SKM-1 (cell line): ENCODE results near the gene ESPL1.

Experiments
- DNase-seq: peaks from one replicate; lab custom pipeline; 2025; ENCODE audit not compliant: unreplicated experiment; lab: John Stamatoyannopoulos, UW

Gene ESPL1

DNA sequence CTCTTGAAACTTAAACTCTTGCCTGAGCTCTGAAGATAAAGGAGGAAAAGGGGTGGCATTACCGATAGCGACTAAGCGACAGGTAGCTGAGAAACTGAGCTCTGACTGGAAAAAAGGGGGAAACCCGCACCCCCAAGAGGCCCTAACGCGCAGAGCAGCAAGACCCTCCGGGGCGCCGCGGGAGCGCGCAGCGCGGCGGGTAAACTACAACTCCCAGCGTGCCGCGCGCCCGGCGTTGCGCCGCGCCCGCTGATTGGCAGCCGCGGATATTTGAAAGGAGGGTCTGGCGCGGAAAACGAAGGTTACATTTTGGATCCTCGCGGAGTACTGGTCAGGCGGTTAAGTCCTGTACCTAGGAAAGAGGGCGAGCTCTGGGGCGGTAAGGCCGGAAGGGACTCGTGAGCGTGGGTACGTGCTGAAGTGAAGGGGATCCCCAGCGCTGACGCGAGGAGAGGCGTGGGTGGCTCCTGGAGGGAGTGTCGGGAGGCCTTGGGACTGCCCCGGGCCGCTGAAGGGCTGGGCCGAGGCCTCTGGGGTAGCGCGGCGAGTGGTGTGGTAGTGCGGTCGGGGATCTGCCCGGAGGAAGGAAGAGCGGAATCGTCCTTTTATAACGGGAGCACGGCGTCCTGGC lies at the start of gene ESPL1:
Gene ESPL1, plus strand, starts transcription at position 301 of the 631 bp plus-strand sequence. CDS start 468 bp downstream, outside the sequence.
- DNase-seq: peak; percentile 17

DNA sequence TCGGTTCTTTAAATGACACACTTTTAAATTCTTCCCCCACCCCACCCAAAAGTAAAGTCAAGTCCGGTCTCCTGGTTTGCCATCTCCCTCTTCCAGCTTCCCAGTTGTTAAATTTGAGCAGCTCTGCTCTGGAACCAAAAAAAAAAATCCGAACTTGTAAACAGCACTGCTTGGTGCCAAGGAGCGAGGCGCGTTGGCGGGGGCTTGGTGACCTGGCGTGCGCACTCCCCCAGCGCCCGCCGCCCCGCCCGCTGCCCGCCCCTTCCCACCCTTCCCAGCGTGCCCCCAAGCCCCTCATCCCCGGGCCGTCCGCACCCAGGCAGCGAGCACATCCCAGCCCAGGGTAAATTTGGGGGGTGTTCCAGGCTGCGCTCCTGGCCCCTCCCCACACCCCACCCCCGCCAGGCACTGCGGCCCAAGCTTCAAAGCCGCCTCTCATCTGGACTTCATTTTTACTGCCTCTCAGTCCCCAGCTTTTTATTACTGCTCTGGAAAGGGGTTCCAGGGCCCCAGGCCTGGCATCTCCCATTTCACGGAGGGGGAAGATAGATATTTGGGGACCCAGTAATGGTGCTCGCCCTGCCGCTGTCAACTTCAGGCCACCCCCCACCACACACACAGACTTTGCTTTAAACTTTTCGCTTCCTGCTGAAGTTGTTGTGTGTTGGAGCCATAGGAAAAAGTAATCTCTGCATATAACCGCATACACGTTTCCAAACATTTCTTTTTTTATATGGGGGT lies 49.4 kb upstream of the ESPL1 start:
- DNase-seq: no peak

- no peak for DNase-seq
These were observed 48.7 kb upstream of the ESPL1 start for GRCh38 chr12:53219292-53219955.

- no peak for DNase-seq
These were observed 48.0 kb upstream of the ESPL1 start for GRCh38 chr12:53219956-53220693.

DNA sequence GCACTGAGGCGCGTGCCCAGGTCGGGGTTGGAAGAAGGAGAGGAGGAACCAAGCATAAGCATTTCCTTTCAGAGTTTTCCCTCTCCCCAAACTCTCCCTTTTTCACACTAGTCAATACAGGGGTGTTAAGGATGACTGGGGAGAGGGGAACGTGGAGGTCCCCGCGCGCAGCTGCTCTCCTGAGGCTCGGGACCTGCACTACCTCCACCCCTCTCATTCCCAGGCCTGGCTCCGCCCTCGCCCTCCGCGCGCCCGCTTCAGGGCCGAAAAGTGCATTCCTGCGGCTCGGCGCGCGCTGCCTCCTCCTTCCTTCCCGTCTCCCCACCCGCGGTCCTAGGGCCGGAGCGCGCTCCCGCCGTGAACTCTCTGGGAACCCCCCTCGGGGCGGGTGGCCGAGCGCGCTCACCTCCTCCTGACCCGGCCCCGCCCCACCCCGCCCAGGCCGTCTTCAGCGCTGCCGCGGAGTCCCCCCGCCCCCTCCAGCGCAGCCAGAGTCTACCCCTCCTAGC lies 47.4 kb upstream of the ESPL1 start:
- peak; percentile 55 for DNase-seq

DNA sequence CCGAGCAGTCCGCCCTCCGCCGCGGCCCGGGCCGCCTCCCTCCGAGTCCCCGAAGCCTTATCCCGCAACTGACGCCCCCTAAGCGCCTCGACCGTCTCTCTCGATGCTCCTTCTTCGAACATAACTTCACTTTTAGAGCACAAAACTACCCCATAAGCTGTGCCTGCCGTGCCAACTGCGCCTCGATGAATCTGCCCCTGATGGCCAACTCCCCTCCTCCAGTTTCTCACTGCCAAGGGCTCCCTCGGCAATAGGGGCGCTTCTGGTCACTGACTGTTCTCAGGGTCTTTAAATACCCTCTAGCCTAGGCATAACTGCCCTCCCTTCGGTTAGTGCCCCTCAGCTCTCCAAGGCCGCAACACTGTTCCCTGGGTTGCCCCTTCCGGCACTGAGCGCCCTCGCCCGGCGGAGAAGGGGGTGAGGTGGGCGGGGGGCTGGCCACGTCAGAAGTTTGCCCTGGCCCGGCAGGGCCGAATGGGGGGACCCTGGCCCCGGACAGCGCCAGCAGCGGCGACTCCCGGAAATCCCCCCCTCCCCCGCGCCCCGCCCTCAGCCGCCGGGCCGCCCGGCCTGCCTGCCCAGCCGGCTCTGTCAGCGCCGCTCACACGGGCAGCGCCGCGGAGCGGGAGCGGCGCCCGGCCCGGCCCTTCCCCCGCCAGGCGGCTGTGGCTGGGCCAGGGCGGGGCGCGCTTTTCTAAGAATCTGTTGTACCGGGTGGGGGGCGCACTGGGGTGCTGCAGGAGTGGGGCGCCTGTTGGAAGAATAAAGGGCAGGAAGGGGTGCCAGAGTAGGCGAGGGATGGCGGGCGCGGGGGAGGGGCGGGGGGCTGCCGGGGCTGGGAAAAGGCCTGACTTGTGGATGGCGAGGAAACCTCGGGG lies 46.7 kb upstream of the ESPL1 start:
- no peak for DNase-seq

DNA sequence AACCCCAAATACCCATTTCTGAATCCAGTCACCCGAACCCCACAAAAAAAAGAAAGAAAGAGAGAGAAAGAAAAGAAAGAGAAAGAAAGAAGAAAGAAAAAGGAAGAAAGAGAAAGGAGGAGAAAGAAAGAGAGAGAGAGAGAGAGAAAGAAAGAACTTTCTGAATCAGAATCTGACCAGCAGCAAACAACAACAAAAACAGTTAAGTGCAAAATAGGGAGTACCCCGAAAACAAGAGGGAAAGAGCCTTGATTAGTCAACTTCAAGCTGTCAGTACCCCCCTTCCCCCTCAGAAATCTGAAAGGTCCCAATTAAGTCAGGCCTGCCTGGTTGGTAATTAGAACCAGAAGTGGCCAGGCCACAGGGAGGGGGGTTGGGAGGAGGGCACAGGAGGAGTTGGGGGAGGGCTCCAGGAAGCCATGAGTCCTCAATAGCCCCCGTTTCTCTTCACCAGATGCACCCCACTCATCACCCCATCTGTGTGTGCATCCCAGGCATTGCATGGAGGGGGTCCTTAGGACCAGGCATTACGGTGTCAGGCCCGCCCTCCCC lies 45.9 kb upstream of the ESPL1 start:
- DNase-seq: no peak

DNA sequence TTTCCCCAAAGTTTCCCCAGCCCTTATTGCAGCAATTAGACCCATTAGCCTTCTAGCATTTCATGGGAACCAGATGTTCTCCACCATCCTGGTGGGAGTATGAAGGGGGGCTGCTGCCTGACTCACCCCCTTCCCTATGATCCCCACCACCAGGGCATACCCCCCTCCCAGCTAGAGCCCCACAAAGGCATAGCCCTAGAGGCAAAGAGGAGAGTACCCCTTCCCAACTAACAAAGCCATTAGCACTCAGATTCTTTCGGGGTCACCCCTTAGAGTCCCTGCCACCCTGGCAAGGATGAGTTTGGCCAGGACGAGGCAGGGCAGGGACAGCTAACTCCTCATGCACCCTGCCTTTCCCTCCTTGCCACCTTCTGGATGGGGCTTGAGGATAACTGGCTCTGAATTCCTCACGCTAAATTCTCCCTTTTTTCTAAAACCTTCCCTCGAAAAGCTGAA lies 45.3 kb upstream of the ESPL1 start:
- DNase-seq: no peak

DNA sequence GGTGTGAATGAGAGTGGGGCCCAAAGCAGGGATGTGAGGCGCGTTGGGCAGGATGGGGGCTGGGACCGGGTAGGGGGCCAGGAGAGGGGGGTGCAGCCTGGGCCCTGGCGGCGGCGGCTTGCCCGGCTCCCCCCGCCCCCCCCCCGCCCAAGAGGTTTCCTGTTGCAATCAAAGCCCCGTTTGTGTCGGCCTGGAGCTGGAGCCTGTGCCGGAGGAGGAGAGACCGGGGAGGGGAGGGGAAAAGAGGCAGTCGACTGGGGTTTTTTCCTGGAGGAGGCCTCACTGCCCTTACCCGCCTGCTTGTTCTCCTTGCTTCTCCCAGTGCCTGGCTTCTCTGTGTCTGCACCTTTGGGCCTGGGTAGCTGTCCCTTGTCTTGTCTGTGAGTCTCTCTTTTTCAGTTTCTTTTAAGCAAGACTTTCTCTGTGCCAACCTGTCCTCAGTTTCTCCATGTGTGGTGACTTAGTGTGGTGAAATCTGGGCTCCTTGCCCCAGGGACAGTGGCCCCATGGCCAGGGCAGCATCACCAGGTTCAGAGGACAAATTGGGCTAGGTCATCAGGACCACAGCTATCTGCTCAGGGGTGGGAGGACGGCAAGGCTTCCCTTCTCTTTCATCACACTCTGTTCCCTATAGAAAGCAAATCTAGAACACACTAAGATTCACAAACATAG lies 44.6 kb upstream of the ESPL1 start:
- no peak for DNase-seq

DNA sequence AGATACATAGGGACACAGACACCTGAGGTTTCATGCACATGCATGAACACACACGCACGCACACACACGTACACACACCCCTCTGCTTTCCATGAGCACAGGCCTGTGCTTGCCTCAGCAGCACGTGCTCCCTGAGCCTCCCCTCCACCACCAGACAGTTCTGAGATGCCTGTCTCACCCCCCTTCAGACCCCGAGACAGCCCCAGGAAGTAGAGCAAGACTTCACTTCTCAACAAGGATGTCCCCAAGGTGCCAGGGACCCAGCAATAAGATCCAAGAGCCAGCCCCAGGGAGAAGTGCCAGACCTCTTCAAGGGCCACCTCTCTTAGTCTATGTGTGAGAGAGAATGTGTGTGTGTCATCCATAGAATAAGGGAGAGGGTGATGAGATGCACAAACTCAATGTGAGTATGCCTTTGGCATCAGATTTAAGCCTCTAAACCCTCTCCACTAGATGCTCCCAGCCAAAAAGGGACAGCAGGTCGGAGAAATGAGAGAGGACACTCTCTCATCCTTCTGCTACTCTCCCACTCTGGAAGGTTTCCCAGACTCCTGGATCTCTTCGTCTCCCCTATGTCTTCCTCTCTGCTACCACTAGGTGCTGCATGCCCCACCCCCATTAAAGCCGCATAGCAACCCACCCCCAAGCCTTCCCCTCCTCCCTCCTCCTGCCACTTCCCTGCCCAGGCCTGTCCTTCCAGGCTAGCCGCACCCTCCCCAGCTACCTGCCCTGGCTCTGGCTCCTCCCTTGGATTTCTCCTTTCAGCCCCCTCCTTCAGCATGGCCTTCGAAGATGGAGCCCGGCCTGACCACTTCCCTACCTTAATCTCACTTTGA lies 43.8 kb upstream of the ESPL1 start:
- no peak for DNase-seq

- no peak for DNase-seq
These were observed 43.0 kb upstream of the ESPL1 start for GRCh38 chr12:53224897-53225634.

GRCh38 chr12:53225635-53226424 lies 42.3 kb upstream of the ESPL1 start:
- DNase-seq: no peak

- no peak for DNase-seq
These were observed 41.3 kb upstream of the ESPL1 start for GRCh38 chr12:53226815-53227214.

DNA sequence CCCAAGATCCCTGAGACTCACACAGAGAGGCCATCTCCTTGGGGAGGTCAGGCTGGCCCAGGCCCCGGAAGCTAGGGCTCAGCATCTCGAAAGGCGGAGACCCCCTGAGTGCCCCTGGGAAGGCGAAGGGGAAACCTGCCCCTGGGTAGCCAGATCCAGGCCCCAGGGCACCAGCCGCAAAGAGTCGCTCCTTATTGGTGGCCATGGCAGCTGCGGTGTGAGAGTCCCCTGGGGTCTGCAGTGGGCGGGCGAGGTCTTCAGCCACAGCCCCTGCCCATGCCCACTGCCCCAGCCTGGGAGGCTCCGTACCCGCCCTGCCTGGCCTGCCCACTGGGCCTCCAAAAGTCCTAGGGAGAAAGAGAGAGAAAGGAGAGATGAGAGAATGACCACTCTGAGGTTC lies 40.8 kb upstream of the ESPL1 start:
- DNase-seq: no peak

GRCh38 chr12:53227836-53228235 lies 40.3 kb upstream of the ESPL1 start:
- DNase-seq: no peak

DNA sequence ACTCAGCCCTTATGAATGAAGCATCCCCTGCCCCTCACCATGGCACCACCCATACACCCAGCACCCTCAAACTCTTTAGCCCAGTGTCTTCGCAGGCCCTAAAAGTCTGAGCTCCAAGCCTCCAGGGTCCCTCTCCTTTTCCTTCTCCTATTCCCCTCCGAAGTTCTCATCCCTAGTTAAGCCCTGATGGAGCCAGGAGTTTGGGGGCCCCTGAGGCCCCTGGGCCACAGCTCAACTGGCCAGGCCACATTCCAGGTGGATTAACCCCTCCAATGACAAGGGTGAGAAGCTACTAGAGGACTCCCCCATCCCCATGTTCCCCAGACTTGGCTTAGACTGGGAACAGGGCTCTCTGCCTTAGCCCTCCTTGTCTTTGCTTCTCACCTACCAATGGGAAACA lies 38.6 kb upstream of the ESPL1 start:
- no peak for DNase-seq
